ENCODE measurements around the gene PI4K2A.

The PI4K2A gene

DNA sequence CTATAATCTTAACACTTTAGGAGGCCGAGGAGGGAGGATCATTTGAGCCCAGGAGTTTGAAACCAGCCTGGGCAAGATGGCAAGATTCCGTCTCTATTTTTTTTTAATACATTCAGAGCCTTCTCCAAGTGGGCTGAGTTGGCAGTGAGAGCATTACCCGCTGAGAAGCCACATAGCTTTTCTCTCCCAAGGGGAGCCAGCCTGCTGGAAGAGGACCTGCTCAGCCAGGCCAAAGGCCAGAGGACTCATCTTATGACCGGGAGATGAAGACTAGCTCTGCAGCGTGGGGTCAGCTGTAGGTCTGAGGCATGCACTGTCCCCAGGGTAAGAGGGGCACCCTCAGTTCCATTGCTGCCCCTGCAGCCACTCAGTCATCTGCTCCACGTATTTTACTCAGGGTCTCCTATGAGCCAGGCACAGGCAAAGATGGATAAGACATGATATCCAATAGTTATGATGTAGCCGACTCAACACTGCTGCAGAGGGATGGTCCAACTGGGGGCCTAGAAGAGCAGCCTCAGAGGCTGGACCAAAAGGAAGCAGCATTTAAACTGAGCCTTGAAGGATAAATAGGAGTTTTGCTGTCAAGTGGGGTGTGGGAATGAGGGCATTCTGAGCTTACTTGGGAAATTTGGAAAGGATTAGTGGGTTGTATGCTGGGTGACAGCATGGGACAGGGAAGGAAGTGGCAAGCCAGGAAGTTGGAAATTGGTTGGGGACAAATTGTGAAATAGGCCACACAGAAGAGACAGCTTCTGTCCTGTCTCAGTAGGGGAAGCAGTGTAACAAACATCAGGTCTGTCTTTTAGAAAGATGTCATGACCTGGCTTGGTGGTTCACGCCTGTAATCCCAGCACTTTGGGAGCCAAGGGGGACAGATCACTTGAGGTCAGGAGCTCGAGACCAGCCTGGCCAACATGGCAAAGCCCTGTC, 71.4 kb downstream of the PI4K2A start:
- POLR2A ChIA-PET: interaction anchor here (4.9 kb wide), 1 partner anchor 25 kb away, joined by 36 read pairs; the partner anchor contains the start of gene AVPI1
- Histone ChIP-seq H3K4me3 (ENCODE audit: low read depth, low read length) (no peak overlapping the region), H3K36me3 (ENCODE audit: control insufficient read depth in 2 of 2, insufficient read depth in 1 of 2, low read length in 2 of 2) (peaks cover 7% of the 10 kb centered on the region in 2 experiments; a peak in 2 of 3 replicates), H3K9me3 (ENCODE audit: control insufficient read depth, insufficient read depth, low read depth, low read length) (no peaks in the 10 kb centered on the region), H3K27ac (ENCODE audit: extremely low read depth, low read depth, low read length) (no peak overlapping the region), H3K4me1 (ENCODE audit: control insufficient read depth, insufficient read depth, low read length) (peaks cover 10% of the 10 kb centered on the region)
- TF ChIP-seq ZNF677 (tag by site-specific recombination; IDR thresholded peaks at IDR 0.05): no peak
- TF ChIP-seq, protein P1, sequence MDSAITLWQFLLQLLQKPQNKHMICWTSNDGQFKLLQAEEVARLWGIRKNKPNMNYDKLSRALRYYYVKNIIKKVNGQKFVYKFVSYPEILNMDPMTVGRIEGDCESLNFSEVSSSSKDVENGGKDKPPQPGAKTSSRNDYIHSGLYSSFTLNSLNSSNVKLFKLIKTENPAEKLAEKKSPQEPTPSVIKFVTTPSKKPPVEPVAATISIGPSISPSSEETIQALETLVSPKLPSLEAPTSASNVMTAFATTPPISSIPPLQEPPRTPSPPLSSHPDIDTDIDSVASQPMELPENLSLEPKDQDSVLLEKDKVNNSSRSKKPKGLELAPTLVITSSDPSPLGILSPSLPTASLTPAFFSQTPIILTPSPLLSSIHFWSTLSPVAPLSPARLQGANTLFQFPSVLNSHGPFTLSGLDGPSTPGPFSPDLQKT (IDR thresholded peaks at IDR 0.05; ENCODE audit: borderline replicate concordance, low read depth, low read length): no peak
- TF ChIP-seq ZNF654 (tag by site-specific recombination; IDR thresholded peaks at IDR 0.05; ENCODE audit: low read depth): no peak
- peak; percentile 11; the same call in 1 of the 2 replicates for TF ChIP-seq ZFP3 (tag by site-specific recombination; IDR thresholded peaks at IDR 0.05; ENCODE audit: low read depth)
- CTCF ChIA-PET: interaction anchor here (1.0 to 20.4 kb wide), 5 partner anchors 10 to 316 kb away, joined by 3 to 487 read pairs (median 4); partner anchors contain the start of gene ZFYVE27

DNA sequence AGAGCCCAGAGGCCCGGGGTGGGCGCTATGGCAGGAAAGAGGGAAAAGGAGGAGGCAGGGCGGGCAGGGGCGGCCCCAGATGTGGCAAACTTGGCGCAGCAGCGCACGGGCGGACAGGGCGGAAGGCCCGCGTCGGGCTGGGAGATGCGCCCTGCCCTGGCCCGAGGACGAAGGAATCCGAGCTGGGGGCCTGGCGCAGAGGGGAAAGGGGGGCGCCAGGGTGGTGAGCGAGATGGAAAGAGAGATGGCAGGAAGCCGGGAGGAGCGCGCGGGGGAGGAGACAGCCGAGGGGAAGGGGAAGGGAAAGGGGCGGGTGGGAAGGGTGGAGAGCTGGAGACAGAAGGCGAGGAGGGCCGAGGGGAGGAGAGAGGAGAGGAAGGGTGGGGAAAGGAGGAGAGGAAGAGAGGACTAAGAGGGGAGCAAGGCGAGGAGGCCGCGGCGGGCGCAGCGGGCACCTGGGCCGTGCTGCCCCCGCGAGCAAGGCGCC, 72.9 kb downstream of the PI4K2A start, which contains the start of gene MARVELD1:
TSS of gene MARVELD1 (plus strand) at position 392 of the 487 bp plus-strand sequence. CDS start 147 bp downstream, outside the sequence.
- H3K27ac ChIP-seq (ENCODE audit: extremely low read depth, low read depth, low read length): peak within 1 kb of the TSS; percentile 95
- ChIA-PET POLR2A (interaction anchor here (0.7 to 4.9 kb wide), 11 partner anchors 9 to 312 kb away, joined by 3 to 36 read pairs (median 8); partner anchors contain the start of genes AVPI1, RRP12 and ZFYVE27), CTCF (interaction anchor here (0.6 to 20.4 kb wide), 6 partner anchors 8 to 1095 kb away, joined by 3 to 487 read pairs (median 5); partner anchors contain the start of genes AVPI1 and ZFYVE27)
- H3K36me3 ChIP-seq (ENCODE audit: control insufficient read depth in 2 of 2, insufficient read depth in 1 of 2, low read length in 2 of 2): peaks cover 7 to 21% of the 10 kb centered on the region in 2 experiments; a peak in 2 of 3 replicates
- peak within 1 kb of the TSS; percentile 54 for H3K4me3 ChIP-seq (ENCODE audit: low read depth, low read length)
- peaks cover 12% of the 10 kb centered on the region for H3K4me1 ChIP-seq (ENCODE audit: control insufficient read depth, insufficient read depth, low read length)
- H3K9me3 ChIP-seq (ENCODE audit: control insufficient read depth, insufficient read depth, low read depth, low read length): no peaks in the 10 kb centered on the region
- TF ChIP-seq ZNF16 (tag by site-specific recombination; IDR thresholded peaks at IDR 0.05; ENCODE audit: low read depth): no peak
- 0 out of 2 replicates have a peak, but pooled peaks have one; percentile 45 for TF ChIP-seq ZNF501 (tag by site-specific recombination; IDR thresholded peaks at IDR 0.05)
- TF ChIP-seq PRDM1 (tag by site-specific recombination; IDR thresholded peaks at IDR 0.05): peak; percentile 83
- no peak for TF ChIP-seq ZNF426 (tag by site-specific recombination; IDR thresholded peaks at IDR 0.05)
- peak; percentile 78 for TF ChIP-seq GLIS2 (tag by site-specific recombination; IDR thresholded peaks at IDR 0.05)
- no peak for TF ChIP-seq ZNF585B (tag by site-specific recombination; IDR thresholded peaks at IDR 0.05)
- no peak for TF ChIP-seq ZNF701 (tag by site-specific recombination; IDR thresholded peaks at IDR 0.05)
- peak; percentile 22 for TF ChIP-seq ZBTB8A (tag by site-specific recombination; IDR thresholded peaks at IDR 0.05)
- TF ChIP-seq ZNF768 (tag by site-specific recombination; IDR thresholded peaks at IDR 0.05): no peak
- TF ChIP-seq, protein P2, sequence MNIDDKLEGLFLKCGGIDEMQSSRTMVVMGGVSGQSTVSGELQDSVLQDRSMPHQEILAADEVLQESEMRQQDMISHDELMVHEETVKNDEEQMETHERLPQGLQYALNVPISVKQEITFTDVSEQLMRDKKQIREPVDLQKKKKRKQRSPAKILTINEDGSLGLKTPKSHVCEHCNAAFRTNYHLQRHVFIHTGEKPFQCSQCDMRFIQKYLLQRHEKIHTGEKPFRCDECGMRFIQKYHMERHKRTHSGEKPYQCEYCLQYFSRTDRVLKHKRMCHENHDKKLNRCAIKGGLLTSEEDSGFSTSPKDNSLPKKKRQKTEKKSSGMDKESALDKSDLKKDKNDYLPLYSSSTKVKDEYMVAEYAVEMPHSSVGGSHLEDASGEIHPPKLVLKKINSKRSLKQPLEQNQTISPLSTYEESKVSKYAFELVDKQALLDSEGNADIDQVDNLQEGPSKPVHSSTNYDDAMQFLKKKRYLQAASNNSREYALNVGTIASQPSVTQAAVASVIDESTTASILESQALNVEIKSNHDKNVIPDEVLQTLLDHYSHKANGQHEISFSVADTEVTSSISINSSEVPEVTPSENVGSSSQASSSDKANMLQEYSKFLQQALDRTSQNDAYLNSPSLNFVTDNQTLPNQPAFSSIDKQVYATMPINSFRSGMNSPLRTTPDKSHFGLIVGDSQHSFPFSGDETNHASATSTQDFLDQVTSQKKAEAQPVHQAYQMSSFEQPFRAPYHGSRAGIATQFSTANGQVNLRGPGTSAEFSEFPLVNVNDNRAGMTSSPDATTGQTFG (tag by site-specific recombination; IDR thresholded peaks at IDR 0.05; ENCODE audit: borderline replicate concordance): no peak
- no peak for TF ChIP-seq ZNF596 (tag by site-specific recombination; IDR thresholded peaks at IDR 0.05)
- TF ChIP-seq WT1 (tag by site-specific recombination; IDR thresholded peaks at IDR 0.05): peak; percentile 68
- no peak for TF ChIP-seq KLF7 (tag by site-specific recombination; IDR thresholded peaks at IDR 0.05; ENCODE audit: borderline replicate concordance)
- TF ChIP-seq SP2 (tag by site-specific recombination; IDR thresholded peaks at IDR 0.05): peak; percentile 94
- no peak for TF ChIP-seq ZNF112 (tag by site-specific recombination; IDR thresholded peaks at IDR 0.05)
- TF ChIP-seq, protein P3, sequence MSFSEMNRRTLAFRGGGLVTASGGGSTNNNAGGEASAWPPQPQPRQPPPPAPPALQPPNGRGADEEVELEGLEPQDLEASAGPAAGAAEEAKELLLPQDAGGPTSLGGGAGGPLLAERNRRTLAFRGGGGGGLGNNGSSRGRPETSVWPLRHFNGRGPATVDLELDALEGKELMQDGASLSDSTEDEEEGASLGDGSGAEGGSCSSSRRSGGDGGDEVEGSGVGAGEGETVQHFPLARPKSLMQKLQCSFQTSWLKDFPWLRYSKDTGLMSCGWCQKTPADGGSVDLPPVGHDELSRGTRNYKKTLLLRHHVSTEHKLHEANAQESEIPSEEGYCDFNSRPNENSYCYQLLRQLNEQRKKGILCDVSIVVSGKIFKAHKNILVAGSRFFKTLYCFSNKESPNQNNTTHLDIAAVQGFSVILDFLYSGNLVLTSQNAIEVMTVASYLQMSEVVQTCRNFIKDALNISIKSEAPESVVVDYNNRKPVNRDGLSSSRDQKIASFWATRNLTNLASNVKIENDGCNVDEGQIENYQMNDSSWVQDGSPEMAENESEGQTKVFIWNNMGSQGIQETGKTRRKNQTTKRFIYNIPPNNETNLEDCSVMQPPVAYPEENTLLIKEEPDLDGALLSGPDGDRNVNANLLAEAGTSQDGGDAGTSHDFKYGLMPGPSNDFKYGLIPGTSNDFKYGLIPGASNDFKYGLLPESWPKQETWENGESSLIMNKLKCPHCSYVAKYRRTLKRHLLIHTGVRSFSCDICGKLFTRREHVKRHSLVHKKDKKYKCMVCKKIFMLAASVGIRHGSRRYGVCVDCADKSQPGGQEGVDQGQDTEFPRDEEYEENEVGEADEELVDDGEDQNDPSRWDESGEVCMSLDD (tag by site-specific recombination; IDR thresholded peaks at IDR 0.05): 0 out of 2 replicates have a peak, but pooled peaks have one; percentile 68
- no peak for TF ChIP-seq ZNF140 (tag by site-specific recombination; IDR thresholded peaks at IDR 0.05)
- TF ChIP-seq ZXDB (tag by site-specific recombination; IDR thresholded peaks at IDR 0.05): peak; percentile 32
- TF ChIP-seq, protein P4, sequence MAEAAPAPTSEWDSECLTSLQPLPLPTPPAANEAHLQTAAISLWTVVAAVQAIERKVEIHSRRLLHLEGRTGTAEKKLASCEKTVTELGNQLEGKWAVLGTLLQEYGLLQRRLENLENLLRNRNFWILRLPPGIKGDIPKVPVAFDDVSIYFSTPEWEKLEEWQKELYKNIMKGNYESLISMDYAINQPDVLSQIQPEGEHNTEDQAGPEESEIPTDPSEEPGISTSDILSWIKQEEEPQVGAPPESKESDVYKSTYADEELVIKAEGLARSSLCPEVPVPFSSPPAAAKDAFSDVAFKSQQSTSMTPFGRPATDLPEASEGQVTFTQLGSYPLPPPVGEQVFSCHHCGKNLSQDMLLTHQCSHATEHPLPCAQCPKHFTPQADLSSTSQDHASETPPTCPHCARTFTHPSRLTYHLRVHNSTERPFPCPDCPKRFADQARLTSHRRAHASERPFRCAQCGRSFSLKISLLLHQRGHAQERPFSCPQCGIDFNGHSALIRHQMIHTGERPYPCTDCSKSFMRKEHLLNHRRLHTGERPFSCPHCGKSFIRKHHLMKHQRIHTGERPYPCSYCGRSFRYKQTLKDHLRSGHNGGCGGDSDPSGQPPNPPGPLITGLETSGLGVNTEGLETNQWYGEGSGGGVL (tag by site-specific recombination; IDR thresholded peaks at IDR 0.05): peak; percentile 92
- peak; percentile 84 for TF ChIP-seq ZNF335 (tag by site-specific recombination; conservative IDR thresholded peaks at IDR 0.05)
- no peak for TF ChIP-seq ZNF549 (tag by site-specific recombination; IDR thresholded peaks at IDR 0.05)
